HG02763 (cell line): ENCODE data around the gene CNRIP1.
A peak's percentile ranks its signal among the peaks of the same experiment; 100 is the strongest.
"Not testable (repeated sequence)": the region's sequence is repeated elsewhere in the genome, so short reads cannot be mapped to it uniquely, and the experiment has no call there.

Experiments used
- ATAC-seq: cut with Tn5 transposase; IDR thresholded peaks from one replicate; pipeline ENCODE4 v1.9.1; 2021; ENCODE audit warnings: mild to moderate bottlenecking, moderate library complexity; ENCODE audit not compliant: unreplicated experiment

The CNRIP1 gene, protein sequence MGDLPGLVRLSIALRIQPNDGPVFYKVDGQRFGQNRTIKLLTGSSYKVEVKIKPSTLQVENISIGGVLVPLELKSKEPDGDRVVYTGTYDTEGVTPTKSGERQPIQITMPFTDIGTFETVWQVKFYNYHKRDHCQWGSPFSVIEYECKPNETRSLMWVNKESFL

GRCh38 chr2:68319398-68320117, at the start of gene CNRIP1:
TSS of gene CNRIP1 (minus strand) at chr2:68319949. CDS start at chr2:68319400, 549 bp downstream.
- no peak for ATAC-seq

DNA sequence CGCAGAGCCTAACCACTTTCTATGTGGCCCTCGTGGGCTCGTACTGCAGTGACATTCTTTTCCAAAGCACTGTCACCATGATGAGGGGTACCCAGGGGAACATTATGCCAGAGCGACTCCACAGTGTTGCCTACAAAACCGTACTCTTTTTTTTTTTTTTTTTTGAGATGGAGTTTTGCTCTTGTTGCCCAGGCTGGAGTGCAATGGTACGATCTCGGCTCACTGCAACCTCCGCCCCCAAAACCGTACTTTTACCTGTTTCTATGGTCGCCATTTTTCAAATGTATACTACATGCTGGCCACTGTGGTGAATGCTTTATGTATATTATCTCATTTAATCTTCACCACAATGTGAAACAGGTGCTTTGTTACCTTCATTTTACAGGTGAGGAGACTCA, 49.6 kb upstream of the CNRIP1 start:
- ATAC-seq: no peak

- no peak for ATAC-seq
These were observed 49.0 kb upstream of the CNRIP1 start for GRCh38 chr2:68368654-68369336.

DNA sequence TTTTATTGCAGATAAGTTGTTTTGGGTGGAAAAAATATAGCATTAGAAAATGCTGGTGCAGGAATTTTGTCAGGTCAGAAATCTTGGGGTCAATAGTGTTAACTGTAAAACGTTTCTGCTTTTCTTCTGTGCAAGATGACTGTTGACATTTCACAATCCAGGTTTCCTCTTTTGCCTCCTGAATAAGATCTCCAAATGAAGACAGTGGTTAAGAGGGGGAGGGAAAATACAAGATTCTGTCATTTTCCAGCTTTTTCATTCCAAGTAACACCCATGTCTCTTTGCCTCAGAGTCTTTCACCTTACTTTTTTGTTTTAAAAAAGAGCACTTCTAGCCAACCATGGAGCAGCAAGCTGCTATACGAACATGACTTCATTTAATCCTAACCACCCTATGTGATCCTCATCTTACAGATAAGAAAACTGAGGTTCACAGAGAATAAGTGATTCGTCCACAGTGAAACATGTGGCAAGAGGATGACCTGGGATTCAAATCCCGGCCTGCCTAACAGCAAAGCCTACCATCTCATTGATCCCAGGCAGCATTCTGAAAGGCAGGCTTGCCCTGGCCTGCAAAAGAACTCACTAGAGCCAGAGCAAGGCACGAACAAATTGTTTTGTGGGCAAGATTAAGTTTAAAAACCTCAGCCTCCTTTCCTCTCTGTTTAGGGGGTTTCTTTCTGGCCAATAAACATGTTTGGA, 48.4 kb upstream of the CNRIP1 start:
- ATAC-seq: no peak

GRCh38 chr2:68366083-68366560, 46.4 kb upstream of the CNRIP1 start:
- ATAC-seq: no peak

- peak; percentile 53 for ATAC-seq
These were observed 45.3 kb upstream of the CNRIP1 start, which contains the start of gene PLEK for GRCh38 chr2:68365087-68365486. TSS of gene PLEK (plus strand) at chr2:68365282. CDS start at chr2:68365352, 70 bp downstream.

DNA sequence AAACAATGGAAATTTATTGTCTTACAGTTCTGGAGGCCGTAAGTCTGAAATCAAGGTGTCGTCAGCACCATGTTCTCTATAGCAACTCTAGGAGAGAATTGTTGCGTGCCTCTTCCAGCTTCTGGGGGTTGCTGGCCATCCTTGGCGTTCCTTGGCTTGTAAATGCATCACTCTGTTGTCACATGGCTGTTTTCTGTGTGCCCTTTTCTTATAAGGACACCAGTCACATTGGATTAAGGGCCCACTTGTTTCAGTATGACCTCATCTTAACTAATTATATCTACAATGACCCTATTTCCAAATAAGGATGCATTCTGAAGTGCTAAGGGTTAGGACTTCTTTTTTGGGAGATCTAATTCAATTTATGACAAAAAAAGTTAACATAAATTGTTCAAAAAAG, 44.0 kb upstream of the CNRIP1 start:
- ATAC-seq: no peak

DNA sequence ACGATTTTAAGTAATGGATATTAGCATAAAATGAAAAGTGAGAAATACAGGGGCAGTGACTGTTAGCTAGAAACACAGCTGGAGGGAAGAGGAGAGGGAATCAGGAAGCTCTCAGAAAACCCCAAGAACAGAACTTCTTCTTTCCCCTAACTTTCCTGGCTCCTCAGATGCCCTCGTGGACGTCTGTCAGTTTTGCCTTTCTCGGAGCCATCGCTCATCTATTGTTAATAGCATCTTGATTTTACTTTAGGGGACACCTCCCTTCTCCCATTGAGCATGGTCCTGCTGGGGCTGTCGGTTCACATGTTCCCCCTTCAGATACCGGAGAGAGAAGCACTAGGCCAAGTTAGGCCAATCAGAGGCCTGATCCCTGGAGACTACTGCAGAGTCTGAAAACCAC, 43.0 kb upstream of the CNRIP1 start:
- no peak for ATAC-seq

GRCh38 chr2:68362069-68362468, 42.3 kb upstream of the CNRIP1 start:
- ATAC-seq: peak; percentile 42

- no peak for ATAC-seq
These were observed 40.1 kb upstream of the CNRIP1 start for GRCh38 chr2:68359889-68360288.

DNA sequence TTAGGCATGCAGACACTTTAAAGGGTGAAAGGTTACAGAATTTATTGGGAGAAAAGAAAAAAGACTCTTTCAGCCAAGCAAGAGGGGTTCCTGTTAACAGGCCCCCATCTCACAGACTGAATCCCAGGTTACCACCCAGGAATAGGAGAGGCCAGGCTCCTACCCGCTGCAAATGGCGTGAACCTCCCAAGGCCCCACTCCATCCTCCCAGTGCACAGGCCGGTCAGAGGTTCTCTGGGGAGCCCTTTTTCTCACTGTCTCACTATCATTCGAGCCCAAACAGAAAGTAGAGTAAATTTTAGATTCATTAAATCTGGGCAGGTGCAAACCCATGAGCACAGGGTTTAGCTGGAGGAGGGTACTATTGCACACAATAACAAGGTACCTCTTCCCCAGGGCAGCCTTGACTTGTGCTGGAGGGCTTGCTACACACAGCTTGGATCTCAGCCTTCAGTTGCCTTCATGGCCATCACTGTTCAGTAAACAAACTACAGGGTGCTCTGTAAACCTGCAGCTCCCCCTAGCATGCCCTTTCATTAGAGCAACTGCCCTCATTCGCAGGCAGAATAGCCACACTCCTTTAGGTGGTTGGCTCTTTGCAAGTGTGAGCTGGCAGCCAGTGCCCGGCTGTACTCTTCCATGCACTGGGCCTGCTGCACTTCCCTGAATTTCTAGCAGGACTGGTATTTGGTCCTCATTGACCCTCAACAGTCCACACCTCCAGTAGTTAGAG, 38.0 kb upstream of the CNRIP1 start:
- peak; percentile 53 for ATAC-seq

- ATAC-seq: no peak
These were observed 37.0 kb upstream of the CNRIP1 start for GRCh38 chr2:68356599-68357239.

DNA sequence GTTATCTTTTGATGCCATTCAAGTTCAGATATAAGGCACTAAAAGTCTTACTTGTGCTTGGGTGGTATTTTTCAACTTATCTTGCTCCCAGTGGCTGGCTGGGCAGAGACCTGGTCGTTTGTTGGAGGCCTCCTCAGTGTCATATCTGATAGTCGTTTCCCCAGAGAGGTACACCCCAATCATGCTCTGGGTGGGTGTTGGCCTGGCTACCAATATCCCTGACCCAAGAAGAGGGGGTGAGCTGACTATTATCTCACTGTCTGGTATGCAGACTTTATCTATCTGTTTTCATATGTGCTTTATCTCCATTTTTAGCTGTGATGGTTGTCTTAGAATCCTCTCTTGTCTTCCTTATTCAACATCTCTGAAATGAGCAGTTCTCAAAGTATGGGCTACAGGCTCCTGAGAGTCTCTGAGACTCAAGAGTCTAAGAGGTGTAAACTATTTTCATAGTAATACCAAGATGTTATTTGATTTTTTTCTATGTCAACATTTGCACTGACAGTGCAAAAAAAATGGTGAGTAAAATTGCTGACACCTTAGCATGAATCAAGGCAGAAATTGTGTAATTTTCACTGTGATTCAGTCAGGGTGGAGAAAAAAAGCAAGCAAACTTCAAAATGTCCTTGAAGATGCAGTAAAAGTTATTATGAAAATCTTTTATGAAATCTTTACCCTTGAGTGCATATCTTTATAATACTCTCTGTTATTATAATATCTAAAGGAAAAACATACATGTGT, 33.1 kb upstream of the CNRIP1 start:
- ATAC-seq: no peak

DNA sequence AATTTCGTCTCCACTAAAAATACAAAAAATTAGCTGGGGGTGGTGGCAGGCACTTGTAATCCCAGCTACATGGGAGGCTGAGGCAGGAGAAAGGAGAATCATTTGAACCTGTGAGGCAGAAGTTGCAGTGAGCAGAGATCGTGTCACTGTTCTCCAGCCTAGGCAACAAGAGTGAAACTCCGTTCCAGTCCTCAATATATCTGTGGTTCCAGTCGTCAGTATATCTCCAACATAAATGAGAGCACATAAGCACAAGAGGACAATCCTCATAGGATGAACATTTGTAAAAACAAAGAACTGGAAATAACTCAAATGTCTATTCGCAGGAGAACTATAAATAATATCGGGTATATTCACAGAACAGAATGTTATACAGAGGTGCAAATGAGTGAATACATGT, 32.2 kb upstream of the CNRIP1 start:
- no peak for ATAC-seq

DNA sequence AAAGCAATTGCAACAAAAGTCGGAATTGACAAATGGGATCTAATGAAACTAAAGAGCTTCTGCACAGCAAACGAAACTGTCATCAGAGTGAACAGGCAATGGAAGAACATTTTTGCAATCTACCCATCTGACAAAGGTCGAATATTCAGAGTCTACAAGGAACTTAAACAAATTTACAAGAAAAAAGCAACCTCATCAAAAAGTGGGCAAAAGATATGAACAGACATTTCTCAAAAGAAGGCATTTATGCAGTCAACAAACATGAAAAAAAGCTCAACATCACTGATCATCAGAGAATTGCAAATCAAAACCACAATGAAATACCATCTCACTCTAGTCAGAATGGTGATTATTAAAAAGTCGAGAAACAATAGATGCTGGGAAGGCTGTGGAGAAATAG, 29.3 kb upstream of the CNRIP1 start:
- ATAC-seq: not testable (repeated sequence)

DNA sequence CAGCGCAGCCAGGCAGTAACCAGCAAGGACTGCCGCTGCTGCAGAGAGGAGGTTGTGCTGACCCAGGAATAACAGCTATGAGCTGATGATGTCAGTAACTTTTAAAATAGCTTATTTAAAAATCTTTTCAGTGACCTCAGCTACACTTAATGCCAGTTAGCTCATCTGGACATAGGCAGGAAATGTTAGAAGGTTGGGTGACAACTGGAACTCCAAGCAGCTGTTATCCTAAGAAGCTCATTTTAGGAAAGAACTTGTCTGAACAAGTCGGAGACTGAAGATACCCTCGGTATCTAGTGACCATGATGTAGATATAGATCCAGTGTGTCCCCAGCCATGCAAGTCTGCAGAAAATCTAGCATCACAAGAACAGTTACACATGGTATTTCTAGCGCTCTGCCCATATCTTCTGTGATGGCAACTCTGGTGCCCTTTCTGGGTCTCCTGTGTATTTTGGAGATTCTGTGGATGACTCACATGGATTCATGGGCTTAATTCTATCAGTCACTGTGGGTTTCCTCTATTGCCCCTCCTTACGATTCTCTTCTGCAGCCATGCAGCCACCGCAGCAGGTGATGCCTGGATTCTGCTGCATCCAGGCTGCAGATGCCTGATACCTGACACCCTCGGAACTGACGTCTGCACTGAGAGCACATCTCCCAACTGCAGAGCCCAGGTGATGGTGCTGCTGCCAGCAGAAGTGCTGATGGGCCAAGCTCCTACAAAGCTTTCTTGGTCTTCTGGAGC, 25.6 kb upstream of the CNRIP1 start:
- ATAC-seq: no peak

DNA sequence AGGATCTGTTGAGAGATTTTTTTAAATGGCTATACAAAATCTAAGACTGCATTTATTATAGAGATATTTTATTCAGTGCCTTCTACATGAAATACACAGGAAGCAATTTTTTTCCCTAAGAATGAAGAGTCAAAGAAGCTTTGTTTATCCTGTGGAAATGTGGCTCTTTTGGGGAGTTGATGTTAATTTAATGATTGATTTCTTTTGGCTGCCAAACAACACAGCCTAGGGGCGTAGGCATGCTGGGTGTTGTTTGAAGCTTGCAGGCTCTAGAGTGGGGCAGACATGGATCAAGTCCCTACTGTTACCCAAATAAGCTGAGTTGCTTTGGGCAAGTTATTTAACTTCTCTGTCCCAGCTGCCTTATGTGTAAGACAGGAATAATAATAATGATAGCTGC, 24.3 kb upstream of the CNRIP1 start:
- no peak for ATAC-seq

DNA sequence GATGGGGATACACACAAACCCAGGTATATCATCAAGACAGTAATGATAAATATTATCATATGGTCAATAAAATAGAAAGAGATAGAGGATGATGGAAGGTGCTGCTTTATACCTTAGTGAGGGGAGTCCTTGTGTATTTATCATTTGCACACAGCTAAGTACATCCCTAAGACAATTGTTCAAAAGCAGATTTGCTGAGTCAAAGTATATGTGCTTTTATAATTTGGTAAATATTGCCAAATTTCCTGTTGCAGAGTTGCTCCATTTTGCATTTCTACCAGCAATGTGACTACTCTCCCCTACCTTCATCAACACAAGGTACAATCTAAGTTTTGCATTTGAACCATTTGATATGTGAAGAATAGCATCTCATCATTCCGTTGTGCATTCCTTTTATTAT, 22.7 kb upstream of the CNRIP1 start:
- no peak for ATAC-seq

DNA sequence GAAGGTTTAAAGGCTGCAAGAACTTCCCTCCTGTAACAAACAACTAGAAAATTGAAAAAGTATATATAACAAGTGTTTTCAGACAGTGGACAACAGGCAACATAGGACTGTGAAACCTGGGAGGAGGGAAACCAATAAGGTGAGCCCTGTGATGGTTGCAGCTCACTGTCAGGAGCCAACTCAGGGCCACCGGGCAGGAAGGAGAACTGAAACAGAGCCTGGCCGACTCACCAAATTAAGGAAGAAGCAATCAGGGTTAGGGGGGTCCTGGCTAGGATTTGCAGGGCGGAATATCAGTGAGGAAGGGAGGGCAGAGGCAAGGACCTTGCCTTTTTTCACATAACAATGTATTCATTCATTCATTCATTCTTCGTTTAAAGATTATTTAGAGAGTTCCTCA, 21.8 kb upstream of the CNRIP1 start:
- ATAC-seq: no peak
